WTC11 (cell line): ENCODE results near the gene ZNF555. TPM values are rescaled to one million over a fixed set of nuclear protein-coding genes. Genes with fewer than 3 reads are reported as not detected.

Experiments
- ATAC-seq: fragments of 200-7000 bp; cut with Tn5 transposase; 2 replicates; pipeline ENCODE4 v1.10.0; 2021; ENCODE audit warnings: mild to moderate bottlenecking, moderate library complexity
- CTCF ChIA-PET: fragments of 300-600 bp; sonication (Branson Sonifier 250); formaldehyde crosslinking; loops from one replicate; lab custom pipeline; 2021; ENCODE audit warnings: antibody characterized with exemption; lab: Charles Lee
- POLR2A ChIA-PET: fragments of 350-600 bp; sonication (Branson Sonifier 250); formaldehyde crosslinking; loops from one replicate; lab custom pipeline; 2021; ENCODE audit warnings: antibody characterized with exemption; lab: Charles Lee
- DNase-seq: peaks from one replicate; pipeline ENCODE4 v3.0.0; 2021; ENCODE audit warnings: low spot score
- H3K27ac Mint-ChIP-seq: 2 replicates; pipeline ENCODE4 v1.8.0; 2021; ENCODE audit warnings: mixed read lengths
- H3K27me3 Mint-ChIP-seq: 2 replicates; pipeline ENCODE4 v1.8.0; 2021; ENCODE audit warnings: low read depth, mild to moderate bottlenecking, moderate library complexity, mixed read lengths
- H3K36me3 Mint-ChIP-seq: 2 replicates; pipeline ENCODE4 v1.8.0; 2021; ENCODE audit warnings: mixed read lengths
- H3K4me1 Mint-ChIP-seq: 2 replicates; pipeline ENCODE4 v1.8.0; 2022; ENCODE audit warnings: mixed read lengths
- H3K4me3 Mint-ChIP-seq: 2 replicates; pipeline ENCODE4 v1.8.0; 2021; ENCODE audit warnings: mild to moderate bottlenecking, moderate library complexity, mixed read lengths
- H3K9me3 Mint-ChIP-seq: 2 replicates; pipeline ENCODE4 v1.8.0; 2021; ENCODE audit warnings: mixed read lengths
- CBFB ChIP-seq: sonication (generic); formaldehyde crosslinking; IDR thresholded peaks from 2 replicates; pipeline ENCODE4 v1.8.1; 2022; ENCODE audit warnings: mild to moderate bottlenecking, low read depth, missing genetic modification reagents
- ESRRA ChIP-seq: sonication (generic); formaldehyde crosslinking; IDR thresholded peaks from 2 replicates; pipeline ENCODE4 v1.8.1; 2022; ENCODE audit warnings: mild to moderate bottlenecking, missing genetic modification reagents, borderline replicate concordance
- ETV6 ChIP-seq: sonication (generic); formaldehyde crosslinking; IDR thresholded peaks from 2 replicates; pipeline ENCODE4 v1.8.1; 2022; ENCODE audit warnings: mild to moderate bottlenecking, missing genetic modification reagents
- FOXP1 ChIP-seq: sonication (generic); formaldehyde crosslinking; IDR thresholded peaks from 2 replicates; pipeline ENCODE4 v1.8.0; 2022; ENCODE audit warnings: missing genetic modification reagents, mild to moderate bottlenecking, moderate library complexity, borderline replicate concordance
- MYBL2 ChIP-seq: sonication (generic); formaldehyde crosslinking; IDR thresholded peaks from 2 replicates; pipeline ENCODE4 v1.8.1; 2023; ENCODE audit warnings: mild to moderate bottlenecking, moderate library complexity, missing genetic modification reagents
- NFATC4 ChIP-seq: fragments of 250-450 bp; sonication (Bioruptor Pico); IDR thresholded peaks from 2 replicates; pipeline ENCODE4 v1.9.0; 2021; ENCODE audit warnings: mild to moderate bottlenecking
- NFE2L1 ChIP-seq: sonication (generic); formaldehyde crosslinking; IDR thresholded peaks from 2 replicates; pipeline ENCODE4 v1.8.1; 2023; ENCODE audit warnings: missing genetic modification reagents
- NFYB ChIP-seq: sonication (generic); formaldehyde crosslinking; conservative IDR thresholded peaks from 2 replicates; pipeline ENCODE4 v1.8.0; 2022; ENCODE audit warnings: low read depth, missing genetic modification reagents
- NR1H2 ChIP-seq: sonication (generic); formaldehyde crosslinking; IDR thresholded peaks from 2 replicates; pipeline ENCODE4 v1.9.0; 2021; ENCODE audit warnings: mild to moderate bottlenecking, moderate library complexity, missing genetic modification reagents
- NR2C2 ChIP-seq: sonication (generic); formaldehyde crosslinking; IDR thresholded peaks from 2 replicates; pipeline ENCODE4 v1.8.0; 2022; ENCODE audit warnings: mild to moderate bottlenecking, missing genetic modification reagents
- NR3C1 ChIP-seq: sonication (generic); formaldehyde crosslinking; conservative IDR thresholded peaks from 2 replicates; pipeline ENCODE4 v1.8.1; 2023; ENCODE audit warnings: low read depth, mild to moderate bottlenecking, missing genetic modification reagents
- OVOL2 ChIP-seq: fragments of 250-450 bp; sonication (Bioruptor Pico); IDR thresholded peaks from 2 replicates; pipeline ENCODE4 v1.9.0; 2021; ENCODE audit warnings: mild to moderate bottlenecking, borderline replicate concordance
- PRRX2 ChIP-seq: fragments of 250-450 bp; sonication (Bioruptor Pico); IDR thresholded peaks from 2 replicates; pipeline ENCODE4 v1.8.0; 2021; ENCODE audit warnings: mild to moderate bottlenecking
- RELA ChIP-seq: sonication (generic); formaldehyde crosslinking; IDR thresholded peaks from 2 replicates; pipeline ENCODE4 v1.8.1; 2022; ENCODE audit warnings: missing genetic modification reagents, mild to moderate bottlenecking, borderline replicate concordance
- RORB ChIP-seq: fragments of 250-450 bp; sonication (Bioruptor Pico); IDR thresholded peaks from 2 replicates; pipeline ENCODE4 v1.9.0; 2021; ENCODE audit warnings: mild to moderate bottlenecking
- SOX15 ChIP-seq: fragments of 250-450 bp; sonication (Bioruptor Pico); IDR thresholded peaks from 2 replicates; pipeline ENCODE4 v1.9.0; 2021; ENCODE audit warnings: mild to moderate bottlenecking
- ZNF138 ChIP-seq: sonication (generic); formaldehyde crosslinking; conservative IDR thresholded peaks from 2 replicates; pipeline ENCODE4 v1.8.1; 2022; ENCODE audit warnings: mild to moderate bottlenecking, moderate library complexity, missing genetic modification reagents
- ZNF219 ChIP-seq: sonication (generic); formaldehyde crosslinking; IDR thresholded peaks from 2 replicates; pipeline ENCODE4 v1.8.0; 2023; ENCODE audit warnings: missing genetic modification reagents, mild to moderate bottlenecking, borderline replicate concordance
- ZNF396 ChIP-seq: fragments of 250-450 bp; sonication (Bioruptor Pico); IDR thresholded peaks from 2 replicates; pipeline ENCODE4 v1.8.0; 2021; ENCODE audit warnings: mild to moderate bottlenecking, moderate library complexity, borderline replicate concordance
- ZNF416 ChIP-seq: fragments of 250-450 bp; sonication (Bioruptor Pico); IDR thresholded peaks from 2 replicates; pipeline ENCODE4 v1.9.0; 2021; ENCODE audit warnings: mild to moderate bottlenecking, inconsistent platforms
- ZNF423 ChIP-seq: fragments of 250-450 bp; sonication (Bioruptor Pico); IDR thresholded peaks from 2 replicates; pipeline ENCODE4 v2.1.2; 2022; ENCODE audit warnings: mild to moderate bottlenecking, moderate library complexity
- ZNF671 ChIP-seq: fragments of 250-450 bp; sonication (Bioruptor Pico); IDR thresholded peaks from 2 replicates; pipeline ENCODE4 v1.8.0; 2021; ENCODE audit warnings: mild to moderate bottlenecking
- total RNA-seq: library from RNA; stranded (reverse); gene quantifications from 3 replicates; pipeline ENCODE4 v1.2.3, GENCODE V29; 2021
- TF ChIP-seq, protein P1 (sequence below): sonication (generic); formaldehyde crosslinking; IDR thresholded peaks from 2 replicates; pipeline ENCODE4 v1.8.1; 2023; ENCODE audit warnings: mild to moderate bottlenecking, moderate library complexity, missing genetic modification reagents
- TF ChIP-seq, protein P2 (sequence below): sonication (generic); formaldehyde crosslinking; IDR thresholded peaks from 2 replicates; pipeline ENCODE4 v1.8.1; 2022; ENCODE audit warnings: mild to moderate bottlenecking, missing genetic modification reagents, moderate library complexity, borderline replicate concordance
- TF ChIP-seq, protein P3 (sequence below): sonication (generic); formaldehyde crosslinking; IDR thresholded peaks from 2 replicates; pipeline ENCODE4 v1.8.1; 2022; ENCODE audit warnings: low read depth, missing genetic modification reagents, borderline replicate concordance
- TF ChIP-seq, protein P4 (sequence below): sonication (generic); formaldehyde crosslinking; IDR thresholded peaks from 2 replicates; pipeline ENCODE4 v1.8.1; 2023; ENCODE audit warnings: mild to moderate bottlenecking, missing genetic modification reagents, moderate library complexity
- TF ChIP-seq, protein P5 (sequence below): fragments of 250-450 bp; sonication (Bioruptor Pico); conservative IDR thresholded peaks from 2 replicates; pipeline ENCODE4 v1.9.0; 2021; ENCODE audit warnings: mild to moderate bottlenecking
- TF ChIP-seq, protein P6 (sequence below): sonication (generic); formaldehyde crosslinking; IDR thresholded peaks from 2 replicates; pipeline ENCODE4 v1.8.1; 2023; ENCODE audit warnings: mild to moderate bottlenecking, missing genetic modification reagents

The ZNF555 gene
- total RNA-seq, 1 experiment from 2014 or later, result 6.6 TPM

DNA sequence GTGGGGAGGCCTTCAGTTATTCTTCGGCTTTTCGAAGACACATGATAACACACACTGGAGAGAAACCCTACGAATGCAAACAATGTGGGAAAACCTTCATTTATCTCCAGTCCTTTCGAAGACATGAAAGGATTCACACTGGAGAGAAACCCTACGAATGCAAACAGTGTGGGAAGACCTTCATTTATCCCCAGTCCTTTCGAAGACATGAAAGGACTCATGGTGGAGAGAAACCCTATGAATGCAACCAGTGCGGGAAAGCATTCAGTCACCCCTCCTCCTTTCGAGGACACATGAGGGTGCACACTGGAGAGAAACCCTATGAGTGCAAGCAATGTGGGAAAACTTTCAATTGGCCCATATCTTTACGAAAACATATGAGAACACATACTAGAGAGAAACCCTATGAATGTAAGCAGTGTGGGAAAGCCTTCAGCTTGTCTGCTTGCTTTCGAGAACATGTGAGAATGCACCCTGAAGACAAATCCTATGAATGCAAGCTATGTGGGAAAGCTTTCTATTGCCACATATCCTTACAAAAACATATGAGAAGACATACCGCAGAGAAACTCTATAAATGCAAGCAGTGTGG lies 11.8 kb downstream of the ZNF555 start:
- H3K27ac Mint-ChIP-seq, result no peak overlapping the region
- no peaks in the 10 kb centered on the region for H3K4me1 Mint-ChIP-seq
- CTCF ChIA-PET, result no interaction called here
- ATAC-seq, result no peak
- H3K36me3 Mint-ChIP-seq, result peaks cover 78% of the 10 kb centered on the region
- POLR2A ChIA-PET, result no interaction called here
- TF ChIP-seq RORB (CRISPR knock-in tag), result no peak
- TF ChIP-seq, protein P1, sequence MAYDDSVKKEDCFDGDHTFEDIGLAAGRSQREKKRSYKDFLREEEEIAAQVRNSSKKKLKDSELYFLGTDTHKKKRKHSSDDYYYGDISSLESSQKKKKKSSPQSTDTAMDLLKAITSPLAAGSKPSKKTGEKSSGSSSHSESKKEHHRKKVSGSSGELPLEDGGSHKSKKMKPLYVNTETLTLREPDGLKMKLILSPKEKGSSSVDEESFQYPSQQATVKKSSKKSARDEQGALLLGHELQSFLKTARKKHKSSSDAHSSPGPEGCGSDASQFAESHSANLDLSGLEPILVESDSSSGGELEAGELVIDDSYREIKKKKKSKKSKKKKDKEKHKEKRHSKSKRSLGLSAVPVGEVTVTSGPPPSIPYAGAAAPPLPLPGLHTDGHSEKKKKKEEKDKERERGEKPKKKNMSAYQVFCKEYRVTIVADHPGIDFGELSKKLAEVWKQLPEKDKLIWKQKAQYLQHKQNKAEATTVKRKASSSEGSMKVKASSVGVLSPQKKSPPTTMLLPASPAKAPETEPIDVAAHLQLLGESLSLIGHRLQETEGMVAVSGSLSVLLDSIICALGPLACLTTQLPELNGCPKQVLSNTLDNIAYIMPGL (CRISPR knock-in tag), result no peak
- TF ChIP-seq, protein P2, sequence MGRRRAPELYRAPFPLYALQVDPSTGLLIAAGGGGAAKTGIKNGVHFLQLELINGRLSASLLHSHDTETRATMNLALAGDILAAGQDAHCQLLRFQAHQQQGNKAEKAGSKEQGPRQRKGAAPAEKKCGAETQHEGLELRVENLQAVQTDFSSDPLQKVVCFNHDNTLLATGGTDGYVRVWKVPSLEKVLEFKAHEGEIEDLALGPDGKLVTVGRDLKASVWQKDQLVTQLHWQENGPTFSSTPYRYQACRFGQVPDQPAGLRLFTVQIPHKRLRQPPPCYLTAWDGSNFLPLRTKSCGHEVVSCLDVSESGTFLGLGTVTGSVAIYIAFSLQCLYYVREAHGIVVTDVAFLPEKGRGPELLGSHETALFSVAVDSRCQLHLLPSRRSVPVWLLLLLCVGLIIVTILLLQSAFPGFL (CRISPR knock-in tag), result no peak
- no peak for TF ChIP-seq ZNF219 (CRISPR knock-in tag)
- no peak for TF ChIP-seq ETV6 (CRISPR knock-in tag)
- TF ChIP-seq, protein P3, sequence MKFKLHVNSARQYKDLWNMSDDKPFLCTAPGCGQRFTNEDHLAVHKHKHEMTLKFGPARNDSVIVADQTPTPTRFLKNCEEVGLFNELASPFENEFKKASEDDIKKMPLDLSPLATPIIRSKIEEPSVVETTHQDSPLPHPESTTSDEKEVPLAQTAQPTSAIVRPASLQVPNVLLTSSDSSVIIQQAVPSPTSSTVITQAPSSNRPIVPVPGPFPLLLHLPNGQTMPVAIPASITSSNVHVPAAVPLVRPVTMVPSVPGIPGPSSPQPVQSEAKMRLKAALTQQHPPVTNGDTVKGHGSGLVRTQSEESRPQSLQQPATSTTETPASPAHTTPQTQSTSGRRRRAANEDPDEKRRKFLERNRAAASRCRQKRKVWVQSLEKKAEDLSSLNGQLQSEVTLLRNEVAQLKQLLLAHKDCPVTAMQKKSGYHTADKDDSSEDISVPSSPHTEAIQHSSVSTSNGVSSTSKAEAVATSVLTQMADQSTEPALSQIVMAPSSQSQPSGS (CRISPR knock-in tag), result no peak
- TF ChIP-seq OVOL2 (CRISPR knock-in tag), result no peak
- TF ChIP-seq, protein P4, sequence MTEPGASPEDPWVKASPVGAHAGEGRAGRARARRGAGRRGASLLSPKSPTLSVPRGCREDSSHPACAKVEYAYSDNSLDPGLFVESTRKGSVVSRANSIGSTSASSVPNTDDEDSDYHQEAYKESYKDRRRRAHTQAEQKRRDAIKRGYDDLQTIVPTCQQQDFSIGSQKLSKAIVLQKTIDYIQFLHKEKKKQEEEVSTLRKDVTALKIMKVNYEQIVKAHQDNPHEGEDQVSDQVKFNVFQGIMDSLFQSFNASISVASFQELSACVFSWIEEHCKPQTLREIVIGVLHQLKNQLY (CRISPR knock-in tag), result no peak
- no peak for TF ChIP-seq ZNF138 (CRISPR knock-in tag)
- TF ChIP-seq NR3C1 (CRISPR knock-in tag), result no peak
- TF ChIP-seq, all 79 proteins: peak for 0
- Mint-ChIP-seq H3K27me3 (peaks cover 11% of the 10 kb centered on the region), H3K4me3 (no peak overlapping the region), H3K9me3 (peaks cover 79% of the 10 kb centered on the region)
- no peak for DNase-seq

DNA sequence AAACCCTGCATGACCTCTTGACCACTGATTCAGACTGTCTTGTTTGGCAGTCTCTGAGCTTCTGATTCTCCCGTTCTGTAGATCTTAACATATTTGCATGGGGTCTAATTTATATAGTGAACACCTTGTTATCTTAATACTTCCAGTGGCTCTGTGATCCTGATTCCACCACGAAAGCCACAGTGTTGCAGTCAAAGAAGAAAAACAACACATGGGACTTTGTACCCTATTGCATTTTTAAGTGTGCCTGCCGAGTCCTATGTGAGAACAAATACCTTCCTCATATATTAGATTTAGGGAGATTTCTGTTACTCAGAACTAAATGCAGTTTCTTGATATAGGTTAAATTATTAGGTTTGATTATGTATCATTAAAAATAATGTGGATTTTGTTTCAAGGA lies 13.6 kb downstream of the ZNF555 start:
- Mint-ChIP-seq H3K4me3 (no peak overlapping the region), H3K36me3 (peaks cover 85% of the 10 kb centered on the region), H3K9me3 (peaks cover 90% of the 10 kb centered on the region), H3K27ac (no peak overlapping the region), H3K27me3 (peaks cover 23% of the 10 kb centered on the region), H3K4me1 (no peaks in the 10 kb centered on the region)
- CTCF ChIA-PET, result interaction anchor here (0.9 kb wide), 1 partner anchor 14 kb away, joined by 3 read pairs; the partner anchor contains the start of gene ZNF555
- ATAC-seq (no peak), DNase-seq (no peak)
- POLR2A ChIA-PET, result no interaction called here
- TF ChIP-seq ZNF671 (no peak), ZNF423 (CRISPR knock-in tag) (no peak), ZNF396 (CRISPR knock-in tag) (no peak), ZNF416 (no peak), NFATC4 (CRISPR knock-in tag) (no peak), SOX15 (CRISPR knock-in tag) (no peak), MYBL2 (CRISPR knock-in tag) (no peak), NR1H2 (CRISPR knock-in tag) (no peak), ESRRA (CRISPR knock-in tag) (no peak), FOXP1 (no peak), CBFB (no peak), NFE2L1 (CRISPR knock-in tag) (no peak), RORB (CRISPR knock-in tag) (no peak), NR2C2 (no peak), RELA (CRISPR knock-in tag) (no peak), NFYB (no peak), PRRX2 (CRISPR knock-in tag) (no peak)
- TF ChIP-seq, protein P5, sequence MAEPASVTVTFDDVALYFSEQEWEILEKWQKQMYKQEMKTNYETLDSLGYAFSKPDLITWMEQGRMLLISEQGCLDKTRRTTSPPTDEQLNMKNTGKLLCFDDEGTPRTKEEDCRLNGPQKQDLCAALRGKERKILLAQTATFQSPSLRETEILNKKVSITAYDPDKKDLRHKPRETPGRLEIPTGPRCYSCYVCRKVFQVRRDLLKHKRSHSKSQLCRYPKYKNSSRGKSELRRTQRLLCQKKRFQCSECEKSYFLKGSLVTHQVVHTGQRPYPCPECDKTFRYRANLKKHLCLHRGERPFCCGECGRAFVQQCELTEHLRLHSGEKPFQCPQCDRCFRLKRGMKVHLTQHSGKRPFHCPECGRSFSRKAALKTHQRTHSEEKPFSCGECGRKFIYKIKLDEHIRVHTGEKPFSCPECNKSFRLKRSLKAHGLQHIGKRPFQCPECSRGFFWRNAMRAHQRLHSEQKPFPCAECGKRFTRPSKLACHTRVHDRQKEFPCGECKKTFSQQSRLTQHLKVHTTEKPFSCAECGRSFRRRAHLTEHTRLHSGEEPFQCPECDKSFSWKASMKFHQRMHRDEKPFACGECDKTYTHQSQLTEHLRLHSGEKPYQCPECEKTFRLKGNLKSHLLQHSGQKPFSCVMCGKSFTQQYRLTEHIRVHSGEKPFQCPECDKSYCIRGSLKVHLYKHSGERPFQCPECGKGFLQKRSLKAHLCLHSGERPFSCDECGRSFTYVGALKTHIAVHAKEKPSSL (CRISPR knock-in tag), result no peak
- TF ChIP-seq, protein P6, sequence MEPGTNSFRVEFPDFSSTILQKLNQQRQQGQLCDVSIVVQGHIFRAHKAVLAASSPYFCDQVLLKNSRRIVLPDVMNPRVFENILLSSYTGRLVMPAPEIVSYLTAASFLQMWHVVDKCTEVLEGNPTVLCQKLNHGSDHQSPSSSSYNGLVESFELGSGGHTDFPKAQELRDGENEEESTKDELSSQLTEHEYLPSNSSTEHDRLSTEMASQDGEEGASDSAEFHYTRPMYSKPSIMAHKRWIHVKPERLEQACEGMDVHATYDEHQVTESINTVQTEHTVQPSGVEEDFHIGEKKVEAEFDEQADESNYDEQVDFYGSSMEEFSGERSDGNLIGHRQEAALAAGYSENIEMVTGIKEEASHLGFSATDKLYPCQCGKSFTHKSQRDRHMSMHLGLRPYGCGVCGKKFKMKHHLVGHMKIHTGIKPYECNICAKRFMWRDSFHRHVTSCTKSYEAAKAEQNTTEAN, result no peak
